ENCODE results near the gene ZNF263. TPM values are rescaled to one million over a fixed set of nuclear protein-coding genes. Genes with fewer than 3 reads are reported as not detected.

Gene ZNF263
- total and polyA plus RNA-seq, 9 of the 15 experiments (the other 6 are each of a cell fraction or from before 2014, with no cell fraction given): 4.6 to 48.3 (median 31.8) TPM

GRCh38 chr16:3305109-3306068, 22.1 kb downstream of the ZNF263 start, which contains the start of the genes TIGD7 and ZNF75A:
Gene TIGD7, minus strand, starts transcription at chr16:3305430. Its CDS starts 4,816 bp downstream, at chr16:3300614.
Gene ZNF75A, plus strand, starts transcription at chr16:3305497. Its CDS starts 2,932 bp downstream, at chr16:3308429.
- peak within 1 kb of the TSS; percentile 94 for H3K27ac ChIP-seq (ENCODE audit: extremely low read depth, low read depth, low read length)
- H3K9ac ChIP-seq (ENCODE audit: insufficient read depth in 1 of 2, low read depth in 2 of 2, low read length in 2 of 2): peak within 1 kb of the TSS; percentile 87 to 95
- DNase-seq (ENCODE audit: extremely low read depth in 1 of 4, low spot score in 3 of 4): peak; percentile 81 to 91 (median 84)
- H3K4me1 ChIP-seq (replicated peaks in 1 of 2; ENCODE audit: control insufficient read depth in 2 of 2, insufficient read depth in 2 of 2, low read length in 2 of 2): peaks cover 0 to 16% of the 10 kb centered on the region in 2 experiments; a peak in 4 of 5 replicates
- H4K20me1 ChIP-seq (replicated peaks; ENCODE audit: control insufficient read depth, insufficient read depth, low read length): no peaks in the 10 kb centered on the region
- peak; percentile 99 for ATAC-seq
- ChIA-PET CTCF (ENCODE audit: low intra/inter-chr PET ratio) (no interaction called here), POLR2A (interaction anchor here (0.6 to 2.0 kb wide), 11 partner anchors 11 to 242 kb away, joined by 3 to 7 read pairs (median 5); partner anchors contain the start of genes ZNF174, ZNF213, ZNF263 and ZSCAN32)
- no peaks in the 10 kb centered on the region for H3K27me3 ChIP-seq (ENCODE audit: control insufficient read depth in 2 of 2, insufficient read depth in 2 of 2, low read length in 2 of 2)
- H2AFZ ChIP-seq (ENCODE audit: low read depth, low read length): peak within 1 kb of the TSS; percentile 95
- peak; percentile 89 for FAIRE-seq
- peaks cover 13% of the 10 kb centered on the region for H3K79me2 ChIP-seq (ENCODE audit: control insufficient read depth, insufficient read depth, low read length)
- TSS peak; percentile 51 for BruUV-seq (replicated peaks)
- peaks cover 24% of the 10 kb centered on the region for H3K9me3 ChIP-seq (replicated peaks; ENCODE audit: control insufficient read depth, insufficient read depth, low read depth, low read length)
- in situ Hi-C loops (cut with MboI) (no loop called here), intact Hi-C loops (cut with micrococcal nuclease) (loop anchor here (10.0 kb wide), 1 partner anchor 99 kb away; the partner anchor contains the start of genes ZNF174 and ZSCAN32)
- H3K36me3 ChIP-seq (ENCODE audit: control insufficient read depth, insufficient read depth, low read length): peaks cover 15% of the 10 kb centered on the region
- 10% methylated on average over 97 of the region's 103 CpGs for WGBS (ENCODE audit: insufficient coverage, low coverage, missing lambda C conversion rate)
- H3K9me1 ChIP-seq (ENCODE audit: control insufficient read depth, insufficient read depth, low read length): no peaks in the 10 kb centered on the region
- H3K4me3 ChIP-seq: peak within 1 kb of the TSS; percentile 73
- peak within 1 kb of the TSS; percentile 78 for H3K4me2 ChIP-seq (ENCODE audit: insufficient read depth, low read length)
- TF ChIP-seq POLR2G (IDR thresholded peaks at IDR 0.05; ENCODE audit: low read depth, low read length) (peak; percentile 98), HIVEP1 (CRISPR knock-in tag; IDR thresholded peaks at IDR 0.05) (0 out of 2 replicates have a peak, but pooled peaks have one; percentile 13), ARHGAP35 (IDR thresholded peaks at IDR 0.05; ENCODE audit: partially characterized antibody) (no peak), CXXC5 (CRISPR knock-in tag; IDR thresholded peaks at IDR 0.05) (peak; percentile 85), BRCA1 (IDR thresholded peaks at IDR 0.05) (no peak), BRCA1 (CRISPR knock-in tag; IDR thresholded peaks at IDR 0.05) (0 out of 2 replicates have a peak, but pooled peaks have one; percentile 34), E2F6 (IDR thresholded peaks at IDR 0.05; ENCODE audit: borderline replicate concordance in 1 of 2, extremely low read depth in 1 of 2, insufficient read depth in 1 of 2, insufficient read length in 1 of 2, low read depth in 1 of 2, low read length in 1 of 2, poor library complexity in 1 of 2, severe bottlenecking in 1 of 2) (peak; percentile 98 to 100), RBFOX2 (IDR thresholded peaks at IDR 0.05; ENCODE audit: low read depth, low read length) (peak; percentile 99), FOXP1 (CRISPR knock-in tag; IDR thresholded peaks at IDR 0.05) (peak; percentile 67), ZFX (CRISPR knock-in tag; IDR thresholded peaks at IDR 0.05) (peak; percentile 98), ZSCAN29 (IDR thresholded peaks at IDR 0.05) (no peak), ZBTB1 (CRISPR knock-in tag; IDR thresholded peaks at IDR 0.05; ENCODE audit: borderline replicate concordance, low read depth) (peak; percentile 92), CREBBP (IDR thresholded peaks at IDR 0.05; ENCODE audit: low read depth, low read length) (no peak), HMGXB4 (CRISPR knock-in tag; IDR thresholded peaks at IDR 0.05) (no peak; the same call in 1 of the 2 replicates)
- TF ChIP-seq, protein P1, sequence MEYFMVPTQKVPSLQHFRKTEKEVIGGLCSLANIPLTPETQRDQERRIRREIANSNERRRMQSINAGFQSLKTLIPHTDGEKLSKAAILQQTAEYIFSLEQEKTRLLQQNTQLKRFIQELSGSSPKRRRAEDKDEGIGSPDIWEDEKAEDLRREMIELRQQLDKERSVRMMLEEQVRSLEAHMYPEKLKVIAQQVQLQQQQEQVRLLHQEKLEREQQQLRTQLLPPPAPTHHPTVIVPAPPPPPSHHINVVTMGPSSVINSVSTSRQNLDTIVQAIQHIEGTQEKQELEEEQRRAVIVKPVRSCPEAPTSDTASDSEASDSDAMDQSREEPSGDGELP (CRISPR knock-in tag; IDR thresholded peaks at IDR 0.05; ENCODE audit: borderline replicate concordance): peak; percentile 87
- TF ChIP-seq, protein P2, sequence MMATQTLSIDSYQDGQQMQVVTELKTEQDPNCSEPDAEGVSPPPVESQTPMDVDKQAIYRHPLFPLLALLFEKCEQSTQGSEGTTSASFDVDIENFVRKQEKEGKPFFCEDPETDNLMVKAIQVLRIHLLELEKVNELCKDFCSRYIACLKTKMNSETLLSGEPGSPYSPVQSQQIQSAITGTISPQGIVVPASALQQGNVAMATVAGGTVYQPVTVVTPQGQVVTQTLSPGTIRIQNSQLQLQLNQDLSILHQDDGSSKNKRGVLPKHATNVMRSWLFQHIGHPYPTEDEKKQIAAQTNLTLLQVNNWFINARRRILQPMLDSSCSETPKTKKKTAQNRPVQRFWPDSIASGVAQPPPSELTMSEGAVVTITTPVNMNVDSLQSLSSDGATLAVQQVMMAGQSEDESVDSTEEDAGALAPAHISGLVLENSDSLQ (IDR thresholded peaks at IDR 0.05): peak; percentile 13; the same call in 1 of the 2 replicates
